ENCODE measurements around the gene PUS1.

DNA sequence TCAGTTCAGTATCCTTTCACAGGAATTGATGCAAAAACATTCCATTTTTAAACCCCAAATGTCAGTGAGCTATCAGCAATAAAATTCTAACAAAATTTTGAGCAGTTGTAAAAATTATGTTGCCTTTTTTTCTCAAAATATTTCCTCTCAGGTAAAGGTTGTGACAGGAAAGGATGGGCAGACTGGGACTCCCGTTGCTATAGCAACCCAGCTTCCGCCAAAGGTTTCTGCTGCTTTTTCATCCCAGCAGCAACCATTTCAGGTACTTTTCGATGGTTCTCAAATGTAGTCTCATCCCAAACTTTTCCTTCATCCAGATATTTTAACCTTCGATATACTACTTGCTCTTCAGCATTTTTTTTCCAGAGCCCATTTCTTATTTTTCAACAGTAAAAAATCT is 34.3 kb downstream of the PUS1 start:
- TF ChIP-seq, protein P1, sequence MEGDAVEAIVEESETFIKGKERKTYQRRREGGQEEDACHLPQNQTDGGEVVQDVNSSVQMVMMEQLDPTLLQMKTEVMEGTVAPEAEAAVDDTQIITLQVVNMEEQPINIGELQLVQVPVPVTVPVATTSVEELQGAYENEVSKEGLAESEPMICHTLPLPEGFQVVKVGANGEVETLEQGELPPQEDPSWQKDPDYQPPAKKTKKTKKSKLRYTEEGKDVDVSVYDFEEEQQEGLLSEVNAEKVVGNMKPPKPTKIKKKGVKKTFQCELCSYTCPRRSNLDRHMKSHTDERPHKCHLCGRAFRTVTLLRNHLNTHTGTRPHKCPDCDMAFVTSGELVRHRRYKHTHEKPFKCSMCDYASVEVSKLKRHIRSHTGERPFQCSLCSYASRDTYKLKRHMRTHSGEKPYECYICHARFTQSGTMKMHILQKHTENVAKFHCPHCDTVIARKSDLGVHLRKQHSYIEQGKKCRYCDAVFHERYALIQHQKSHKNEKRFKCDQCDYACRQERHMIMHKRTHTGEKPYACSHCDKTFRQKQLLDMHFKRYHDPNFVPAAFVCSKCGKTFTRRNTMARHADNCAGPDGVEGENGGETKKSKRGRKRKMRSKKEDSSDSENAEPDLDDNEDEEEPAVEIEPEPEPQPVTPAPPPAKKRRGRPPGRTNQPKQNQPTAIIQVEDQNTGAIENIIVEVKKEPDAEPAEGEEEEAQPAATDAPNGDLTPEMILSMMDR (conservative IDR thresholded peaks at IDR 0.05; ENCODE audit: low read length): no peak
- no peak for TF ChIP-seq EZH2phosphoT487 (IDR thresholded peaks at IDR 0.05; ENCODE audit: borderline replicate concordance, low read depth, low read length)
